Endometrial microvascular endothelial cells (primary cell): ENCODE data around the gene RSPH4A. TPM values are rescaled to one million over a fixed set of nuclear protein-coding genes. Genes with fewer than 3 reads are reported as not detected.
"Not testable (repeated sequence)": the region's sequence is repeated elsewhere in the genome, so short reads cannot be mapped to it uniquely, and the experiment has no call there.

Experiments
- in situ Hi-C: cut with HindIII; loops from 2 replicates; pipeline ENCODE4 v1.10.0; 2017; ENCODE audit warnings: low sequenced_read_pairs, low pct_unique_long_range_greater_than_20kb; ENCODE audit errors: inconsistent ontology term
- total RNA-seq: library from RNA; depleted of rRNA; stranded (reverse); fragments of >200 nt; gene quantifications from one replicate; pipeline ENCODE4 v1.2.3, GENCODE V29; 2015; ENCODE audit errors: inconsistent ontology term

RSPH4A gene
- total RNA-seq, 1 donor from 2014 or later: not detected

DNA sequence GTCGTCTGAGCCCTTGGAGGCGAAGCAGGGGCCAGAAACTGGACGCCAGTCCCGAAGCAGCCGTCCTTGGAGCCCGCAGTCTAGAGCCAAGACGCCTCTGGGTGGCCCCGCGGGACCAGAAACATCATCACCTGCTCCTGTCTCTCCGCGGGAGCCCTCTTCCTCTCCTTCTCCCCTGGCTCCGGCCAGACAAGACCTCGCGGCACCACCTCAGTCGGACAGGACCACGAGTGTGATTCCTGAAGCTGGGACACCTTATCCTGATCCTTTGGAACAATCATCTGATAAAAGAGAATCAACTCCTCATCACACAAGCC, 416 bp downstream of the RSPH4A start:
- in situ Hi-C loops: no loop called here

- in situ Hi-C loops: no loop called here
Observed at GRCh38 chr6:116624036-116624805, 7.9 kb downstream of the RSPH4A start.

- in situ Hi-C loops: no loop called here
Observed at GRCh38 chr6:116625872-116626271, 9.6 kb downstream of the RSPH4A start.

- in situ Hi-C loops: no loop called here
Observed at GRCh38 chr6:116629563-116629981, 13.3 kb downstream of the RSPH4A start.

DNA sequence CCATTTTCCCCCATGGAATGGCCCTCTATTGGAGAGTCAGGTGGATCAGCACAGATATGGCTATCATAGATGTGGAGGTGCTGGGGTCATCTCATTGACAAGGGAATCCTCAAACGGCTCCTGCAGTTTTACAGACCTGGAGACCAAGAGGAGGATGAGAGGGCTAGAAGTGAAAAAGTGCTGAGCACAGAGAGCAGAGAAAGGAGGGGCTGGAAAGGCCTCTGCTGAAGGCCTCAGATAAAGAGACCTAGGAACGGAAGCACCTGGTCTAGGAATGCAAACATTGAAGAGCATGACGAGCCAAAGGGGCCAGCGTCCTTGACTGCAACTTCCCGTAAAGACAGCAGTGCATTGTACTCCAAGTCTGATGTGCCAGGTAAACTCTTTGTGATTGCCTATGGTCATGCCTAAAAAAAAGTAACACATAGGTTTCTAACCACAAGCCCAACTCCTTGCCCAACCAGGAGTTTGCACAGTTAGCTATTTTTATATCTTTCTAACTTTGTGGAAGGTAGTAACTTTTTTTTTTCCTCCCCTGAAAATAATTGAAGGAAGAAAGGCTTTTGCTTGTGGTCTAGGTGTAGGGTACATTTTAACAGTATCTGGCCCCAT, 15.2 kb downstream of the RSPH4A start:
- in situ Hi-C loops: no loop called here

DNA sequence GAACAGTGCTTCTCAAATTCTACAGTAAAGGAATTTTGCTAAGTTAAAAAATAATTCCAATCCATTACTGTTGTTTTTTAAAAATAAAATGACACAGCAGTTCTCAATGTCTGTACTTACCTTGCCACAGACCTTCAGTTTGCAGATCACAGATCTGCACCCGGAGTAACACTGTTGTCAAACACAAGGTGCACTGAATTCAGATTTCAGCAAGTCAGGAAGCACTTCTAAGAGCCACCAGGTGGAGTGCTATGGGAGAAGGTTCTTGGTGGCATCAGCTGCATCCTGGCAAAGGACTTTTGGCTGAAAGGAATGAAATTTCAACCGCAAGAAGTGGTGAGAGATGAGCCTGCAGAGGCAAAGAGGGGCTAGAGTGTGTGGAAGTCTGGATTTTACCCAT, 17.4 kb downstream of the RSPH4A start:
- in situ Hi-C loops: no loop called here

DNA sequence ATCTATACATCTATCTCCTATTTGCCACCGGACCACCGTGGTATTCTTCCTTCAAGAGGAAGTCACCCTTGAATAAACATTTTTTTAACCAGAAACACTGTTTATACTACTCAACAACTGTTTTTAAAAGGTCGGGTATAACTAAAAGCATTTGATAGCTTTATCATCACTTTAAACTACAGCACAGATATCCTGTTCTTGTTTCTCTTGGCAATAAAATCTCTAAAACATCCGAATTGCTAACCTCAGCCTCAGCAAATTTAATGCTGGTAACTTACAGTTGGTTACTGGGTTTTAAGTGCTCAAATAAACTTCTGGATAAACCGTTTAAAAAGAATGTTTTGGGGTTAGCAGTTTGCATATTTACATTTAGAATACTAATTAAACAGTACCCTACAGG, 31.9 kb downstream of the RSPH4A start:
- in situ Hi-C loops: no loop called here

GRCh38 chr6:116649129-116649528, 32.9 kb downstream of the RSPH4A start:
- in situ Hi-C loops: no loop called here

- in situ Hi-C loops: no loop called here
Observed at GRCh38 chr6:116651916-116652315, 35.6 kb downstream of the RSPH4A start.

GRCh38 chr6:116661594-116661993, 45.3 kb downstream of the RSPH4A start:
- in situ Hi-C loops: no loop called here

- in situ Hi-C loops: no loop called here
Observed at GRCh38 chr6:116662202-116662601, 45.9 kb downstream of the RSPH4A start.

DNA sequence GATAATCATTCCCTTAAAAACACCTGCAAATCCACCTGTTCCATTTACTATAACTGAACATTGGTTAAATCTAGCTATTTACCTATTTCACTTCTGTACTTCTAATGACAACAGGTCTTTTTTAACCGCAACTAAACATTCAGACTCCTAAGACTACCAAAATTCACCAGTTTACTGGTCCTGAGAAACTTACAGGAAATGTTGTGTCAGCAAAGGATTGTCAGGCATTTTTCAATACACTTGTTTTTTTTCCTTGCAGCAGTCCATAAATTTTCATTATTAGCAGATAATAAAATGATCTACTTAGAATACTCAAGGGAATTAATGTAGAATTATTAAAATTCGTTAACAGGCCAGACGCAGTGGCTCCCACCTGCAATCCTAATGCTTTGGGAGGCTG, 47.0 kb downstream of the RSPH4A start:
- in situ Hi-C loops: no loop called here

- in situ Hi-C loops: not testable (repeated sequence)
Observed at GRCh38 chr6:116664169-116664568, 47.9 kb downstream of the RSPH4A start.

GRCh38 chr6:116665464-116665863, 49.2 kb downstream of the RSPH4A start:
- in situ Hi-C loops: no loop called here

- in situ Hi-C loops: no loop called here
Observed at GRCh38 chr6:116666869-116667268, 50.6 kb downstream of the RSPH4A start.

GRCh38 chr6:116667623-116668022, 51.3 kb downstream of the RSPH4A start:
- in situ Hi-C loops: no loop called here

DNA sequence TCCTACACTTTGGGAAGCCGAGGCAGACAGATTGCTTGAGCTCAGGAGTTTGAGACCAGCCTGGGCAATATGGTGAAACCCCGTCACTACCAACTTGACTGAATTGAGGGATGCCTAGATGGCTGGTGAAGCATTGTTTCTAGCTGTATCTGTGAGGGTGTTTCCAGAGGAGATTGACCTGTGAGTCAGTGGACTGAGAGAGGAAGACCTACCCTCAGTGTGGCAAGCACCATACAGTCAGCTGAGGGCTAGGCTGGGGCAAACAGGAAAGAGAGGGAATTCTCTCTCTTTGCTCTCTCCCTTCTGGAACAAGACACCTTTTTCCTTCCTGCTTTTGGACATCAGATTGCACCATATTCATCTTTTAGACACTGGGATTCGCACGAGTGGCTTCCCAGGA, 56.0 kb downstream of the RSPH4A start:
- in situ Hi-C loops: no loop called here

GRCh38 chr6:116676021-116676420, 59.7 kb downstream of the RSPH4A start:
- in situ Hi-C loops: no loop called here

DNA sequence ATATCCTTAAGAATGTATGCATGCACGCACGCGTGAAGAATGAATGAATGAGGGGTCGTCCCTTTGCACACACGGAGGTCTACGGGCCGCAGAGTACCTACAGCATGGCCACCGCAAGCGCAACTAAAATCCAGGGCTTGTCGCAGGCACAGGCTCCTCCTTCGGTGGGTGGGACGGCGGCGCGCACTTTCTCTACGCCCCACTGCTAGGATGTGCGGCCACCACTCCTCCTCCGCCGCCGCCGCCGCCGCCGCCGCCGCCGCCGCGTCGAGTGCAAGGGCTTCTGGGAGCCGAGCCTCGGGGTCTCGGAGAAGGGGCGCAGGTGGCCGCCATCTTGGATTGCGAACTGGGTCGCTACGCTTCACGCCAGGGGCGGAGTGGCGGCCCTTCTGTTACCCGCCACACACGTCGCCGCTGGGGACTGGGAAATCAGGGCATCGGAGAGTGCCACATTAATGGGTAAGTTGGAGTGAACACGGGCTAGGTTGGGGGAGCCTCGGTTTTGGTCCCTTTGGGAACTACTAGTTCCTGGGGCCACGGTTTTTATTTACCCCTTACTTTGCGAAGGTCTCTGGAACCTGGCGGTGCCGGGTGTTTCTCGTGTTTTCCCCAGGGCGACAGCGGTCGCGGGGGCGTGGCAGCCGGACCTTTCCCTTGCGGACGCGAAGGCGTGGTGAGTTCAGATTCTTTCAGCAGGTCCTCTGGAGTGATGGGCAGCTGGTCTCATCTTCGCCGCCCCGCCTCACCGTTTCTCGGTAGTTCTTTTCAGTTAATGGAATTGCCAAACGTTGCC, 64.8 kb downstream of the RSPH4A start, which contains the start of gene KPNA5:
Gene KPNA5, plus strand, starts transcription at position 332 of the 793 bp plus-strand sequence. Its CDS starts 124 bp downstream, at position 456.
- in situ Hi-C loops: no loop called here

DNA sequence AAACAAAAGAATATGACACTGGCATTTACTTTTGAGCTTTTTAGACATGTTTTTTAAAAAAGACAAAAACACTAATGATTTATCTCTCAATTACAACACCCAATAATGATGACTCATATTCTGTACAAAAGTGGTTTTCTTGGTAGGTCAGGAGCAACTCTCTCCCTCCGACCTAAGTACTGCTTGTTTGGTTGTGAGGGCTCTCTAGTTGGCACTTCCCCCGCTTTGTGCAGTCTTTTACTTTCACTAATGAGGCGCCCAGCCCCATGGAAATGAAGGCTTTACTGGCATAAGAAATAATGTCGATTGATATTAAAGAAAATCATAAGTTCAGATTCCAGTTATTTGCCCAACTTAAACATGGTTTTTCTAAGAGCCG, 66.0 kb downstream of the RSPH4A start:
- in situ Hi-C loops: no loop called here
